Keratinocyte (primary cell): ENCODE measurements around the gene SLIT3. TPM values are rescaled to one million over a fixed set of nuclear protein-coding genes. Genes with fewer than 3 reads are reported as not detected.

ENCODE experiments used
- DNase-seq: peaks from one replicate; pipeline ENCODE4 v3.0.0-alpha.2; 2011; ENCODE audit warnings: low read depth, missing footprints, low spot score
- FAIRE-seq: peaks from 2 replicates; lab custom pipeline; 2011; peaks lifted over from hg19 to GRCh38; lab: Jason Lieb, UNC
- H2AFZ ChIP-seq: 2 replicates; pipeline ENCODE4 v1.6.0; 2012; ENCODE audit warnings: low read length, control low read depth, inconsistent platforms; ENCODE audit not compliant: control insufficient read depth
- H3K27ac ChIP-seq: 2 replicates; pipeline ENCODE4 v1.5.1; 2011; ENCODE audit warnings: low read length; ENCODE audit not compliant: control insufficient read depth, insufficient read depth
- H3K27me3 ChIP-seq: 3 replicates; pipeline ENCODE4 v1.6.0; 2011; ENCODE audit warnings: low read length; ENCODE audit not compliant: control insufficient read depth, insufficient read depth; ENCODE audit errors: extremely low read depth
- H3K36me3 ChIP-seq, 2 experiments: 2 replicates in 1 of 2; 3 replicates in 1 of 2; pipeline ENCODE4 v1.5.1; 2011; ENCODE audit warnings: low read length in 2 of 2, mild to moderate bottlenecking in 1 of 2; ENCODE audit not compliant: control insufficient read depth in 2 of 2, insufficient read depth in 2 of 2; ENCODE audit errors: extremely low read depth in 1 of 2
- H3K4me1 ChIP-seq: 3 replicates; pipeline ENCODE4 v1.5.1; 2011; ENCODE audit warnings: low read length; ENCODE audit not compliant: control insufficient read depth, insufficient read depth; ENCODE audit errors: extremely low read depth
- H3K4me2 ChIP-seq: 3 replicates; pipeline ENCODE4 v1.6.0; 2011; ENCODE audit warnings: low read depth, low read length; ENCODE audit not compliant: control insufficient read depth, insufficient read depth; ENCODE audit errors: extremely low read depth
- H3K4me3 ChIP-seq, 3 experiments: fragments of 200-600 bp in 1 of 3; sonication (generic) in 1 of 3; 2 replicates in 2 of 3; 3 replicates in 1 of 3; pipeline ENCODE4 v1.5.1; 2011 to 2016; ENCODE audit warnings: low read length in 3 of 3, mild to moderate bottlenecking in 3 of 3, control low read depth in 2 of 3, inconsistent platforms in 1 of 3, low read depth in 1 of 3, mixed read lengths in 1 of 3, mixed run types in 1 of 3, moderate library complexity in 1 of 3; ENCODE audit not compliant: control insufficient read depth in 2 of 3, insufficient read depth in 2 of 3; ENCODE audit errors: extremely low read depth in 1 of 3
- H3K79me2 ChIP-seq: 2 replicates; pipeline ENCODE4 v1.6.0; 2012; ENCODE audit warnings: low read length; ENCODE audit not compliant: control insufficient read depth, insufficient read depth
- H3K9ac ChIP-seq: 3 replicates; pipeline ENCODE4 v1.6.0; 2011; ENCODE audit warnings: low read length; ENCODE audit not compliant: control insufficient read depth, insufficient read depth; ENCODE audit errors: extremely low read depth
- H3K9me1 ChIP-seq: 3 replicates; pipeline ENCODE4 v1.6.0; 2011; ENCODE audit warnings: low read length; ENCODE audit not compliant: control insufficient read depth, insufficient read depth; ENCODE audit errors: extremely low read depth
- H3K9me3 ChIP-seq: 2 replicates; pipeline ENCODE4 v1.5.1; 2012; ENCODE audit warnings: low read depth, low read length; ENCODE audit not compliant: control insufficient read depth
- H4K20me1 ChIP-seq: 3 replicates; pipeline ENCODE4 v1.6.0; 2011; ENCODE audit warnings: low read length; ENCODE audit not compliant: control insufficient read depth, insufficient read depth; ENCODE audit errors: extremely low read depth
- CTCF ChIP-seq, 3 experiments: IDR thresholded peaks in 1 of 3; conservative IDR thresholded peaks in 1 of 3; optimal IDR thresholded peaks in 1 of 3; 2 replicates in 2 of 3; 3 replicates in 1 of 3; pipeline versions ENCODE3 to v1.5.1; 2011; ENCODE audit warnings: low read length in 3 of 3, mild to moderate bottlenecking in 3 of 3, moderate library complexity in 2 of 3, control low read depth in 1 of 3, inconsistent platforms in 1 of 3; ENCODE audit not compliant: insufficient read depth in 2 of 3; ENCODE audit errors: extremely low read depth in 1 of 3
- EZH2 ChIP-seq: IDR thresholded peaks from one replicate; pipeline ENCODE4 v1.6.1; 2012; ENCODE audit warnings: inconsistent platforms, mild to moderate bottlenecking, low read length, moderate library complexity
- dilution Hi-C: fragments of 300-500 bp; cut with MboI; formaldehyde crosslinking; loops from one replicate; pipeline ENCODE4 v1.7.0; 2020; ENCODE audit warnings: low sequenced_read_pairs; ENCODE audit not compliant: extremely low pct_ligation_motif_present
- polyA plus RNA-seq, 5 experiments: library from polyadenylated mRNA; depleted of rRNA in 3 of 5; stranded (reverse) in 3 of 5; stranded (forward) in 1 of 5; unstranded in 1 of 5; fragments of >200 nt; gene quantifications; 1 replicate in 1 of 5; 2 replicates in 3 of 5; 3 replicates in 1 of 5; pipeline versions ENCODE4 v1.2.1 to v1.2.3, GENCODE V29; 2011 to 2012; ENCODE audit warnings: missing spikeins in 2 of 5, low read depth in 1 of 5, low replicate concordance in 1 of 5

The SLIT3 gene
- polyA plus RNA-seq, 1 donor (not counting 4 experiments of a cell fraction or from before 2014, with no cell fraction given) = 2.4 TPM

GRCh38 chr5:168892618-168893186 lies 408.2 kb downstream of the SLIT3 start:
- Histone ChIP-seq H3K4me3 (no peak overlapping the region), H4K20me1 (no peaks in the 10 kb centered on the region), H2AFZ (no peak overlapping the region), H3K9ac (no peak overlapping the region), H3K27me3 (no peaks in the 10 kb centered on the region), H3K36me3 (no peaks in the 10 kb centered on the region), H3K4me1 (no peaks in the 10 kb centered on the region), H3K9me1 (no peaks in the 10 kb centered on the region), H3K9me3 (no peaks in the 10 kb centered on the region), H3K27ac (no peak overlapping the region), H3K79me2 (no peaks in the 10 kb centered on the region), H3K4me2 (no peak overlapping the region)
- TF ChIP-seq CTCF (optimal IDR thresholded peaks at IDR 0.05 in 1 of 3, IDR thresholded peaks at IDR 0.05 in 1 of 3, conservative IDR thresholded peaks at IDR 0.05 in 1 of 3; ENCODE audit: extremely low read depth in 1 of 3, insufficient read depth in 2 of 3, low read length in 3 of 3) = no peak
- no peak for TF ChIP-seq EZH2
- DNase-seq (no peak), FAIRE-seq (no peak)
- dilution Hi-C loops = no loop called here

GRCh38 chr5:168890816-168891812 lies 409.8 kb downstream of the SLIT3 start:
- no peak for FAIRE-seq
- H2AFZ ChIP-seq = no peak overlapping the region
- no peak for DNase-seq
- H3K4me3 ChIP-seq = no peak overlapping the region
- no peak overlapping the region for H3K9ac ChIP-seq
- dilution Hi-C loops = no loop called here
- H3K4me1 ChIP-seq = no peaks in the 10 kb centered on the region
- no peaks in the 10 kb centered on the region for H3K9me3 ChIP-seq
- no peaks in the 10 kb centered on the region for H3K27me3 ChIP-seq
- no peaks in the 10 kb centered on the region for H3K9me1 ChIP-seq
- no peaks in the 10 kb centered on the region for H4K20me1 ChIP-seq
- H3K4me2 ChIP-seq = no peak overlapping the region
- H3K79me2 ChIP-seq = no peaks in the 10 kb centered on the region
- TF ChIP-seq CTCF (optimal IDR thresholded peaks at IDR 0.05 in 1 of 3, IDR thresholded peaks at IDR 0.05 in 1 of 3, conservative IDR thresholded peaks at IDR 0.05 in 1 of 3; ENCODE audit: extremely low read depth in 1 of 3, insufficient read depth in 2 of 3, low read length in 3 of 3) (no peak), EZH2 (no peak)
- no peak overlapping the region for H3K27ac ChIP-seq
- H3K36me3 ChIP-seq = no peaks in the 10 kb centered on the region
